K562 (cell line): ENCODE measurements around the gene ISYNA1.

Experiments
- EZH2 ChIP-seq: IDR thresholded peaks from 2 replicates; pipeline ENCODE4 v1.6.1; 2012; ENCODE audit warnings: low read depth, mild to moderate bottlenecking, inconsistent platforms, low read length, borderline replicate concordance
- NFRKB ChIP-seq: fragments of 450-650 bp; IDR thresholded peaks from 2 replicates; pipeline ENCODE4 v1.6.1; 2016; ENCODE audit warnings: low read depth
- TRIM28 ChIP-seq: fragments of 450-650 bp; IDR thresholded peaks from 2 replicates; pipeline ENCODE4 v1.6.1; 2017
- ZNF586 ChIP-seq: fragments of 450-650 bp; formaldehyde crosslinking; conservative IDR thresholded peaks from 2 replicates; pipeline ENCODE4 v1.4.0; 2020; ENCODE audit warnings: mild to moderate bottlenecking, moderate library complexity

- TF ChIP-seq EZH2: no peak
- no peak for TF ChIP-seq ZNF586 (CRISPR knock-in tag)
- no peak for TF ChIP-seq NFRKB
- no peak for TF ChIP-seq TRIM28
These were observed 45.0 kb downstream of the ISYNA1 start for GRCh38 chr19:18392926-18393325.
